RWPE2 (cell line): ENCODE data around the gene JAG2.
A peak's percentile ranks its signal among the peaks of the same experiment; 100 is the strongest.

Experiments used
- ATAC-seq: fragments of 200-7000 bp; cut with Tn5 transposase; 3 replicates; pipeline ENCODE4 v1.9.1; 2021; ENCODE audit warnings: low read depth
- DNase-seq: peaks from one replicate; pipeline ENCODE4 v3.0.0-alpha.2; 2020; ENCODE audit warnings: low spot score
- H3K27ac ChIP-seq: fragments of 450-650 bp; 2 replicates; pipeline ENCODE4 v1.5.1; 2017; ENCODE audit warnings: mild to moderate bottlenecking; ENCODE audit not compliant: poor library complexity, severe bottlenecking
- H3K27me3 ChIP-seq: fragments of 250-450 bp; sonication (Bioruptor Pico); 2 replicates; pipeline ENCODE4 v1.5.1; 2021; ENCODE audit warnings: mild to moderate bottlenecking, moderate library complexity; ENCODE audit not compliant: insufficient read depth, poor library complexity, severe bottlenecking
- H3K36me3 ChIP-seq: fragments of 250-450 bp; sonication (Bioruptor Pico); 2 replicates; pipeline ENCODE4 v1.5.1; 2020; ENCODE audit warnings: low read depth, mild to moderate bottlenecking, moderate library complexity
- H3K4me1 ChIP-seq: fragments of 250-450 bp; sonication (Bioruptor Pico); 2 replicates; pipeline ENCODE4 v1.5.1; 2021; ENCODE audit warnings: mild to moderate bottlenecking, moderate library complexity; ENCODE audit not compliant: insufficient read depth, poor library complexity, severe bottlenecking
- H3K4me3 ChIP-seq: fragments of 250-450 bp; sonication (Bioruptor Pico); 2 replicates; pipeline ENCODE4 v1.5.1; 2021; ENCODE audit warnings: mild to moderate bottlenecking, moderate library complexity; ENCODE audit not compliant: severe bottlenecking
- H3K9me3 ChIP-seq: fragments of 250-450 bp; sonication (Bioruptor Pico); 2 replicates; pipeline ENCODE4 v1.5.1; 2021; ENCODE audit warnings: mild to moderate bottlenecking, moderate library complexity; ENCODE audit not compliant: severe bottlenecking
- TF ChIP-seq, protein P1 (sequence below): fragments of 450-650 bp; IDR thresholded peaks from one replicate; pipeline ENCODE4 v1.5.1; 2017; ENCODE audit warnings: mild to moderate bottlenecking, moderate library complexity; ENCODE audit not compliant: poor library complexity, severe bottlenecking

JAG2 gene

DNA sequence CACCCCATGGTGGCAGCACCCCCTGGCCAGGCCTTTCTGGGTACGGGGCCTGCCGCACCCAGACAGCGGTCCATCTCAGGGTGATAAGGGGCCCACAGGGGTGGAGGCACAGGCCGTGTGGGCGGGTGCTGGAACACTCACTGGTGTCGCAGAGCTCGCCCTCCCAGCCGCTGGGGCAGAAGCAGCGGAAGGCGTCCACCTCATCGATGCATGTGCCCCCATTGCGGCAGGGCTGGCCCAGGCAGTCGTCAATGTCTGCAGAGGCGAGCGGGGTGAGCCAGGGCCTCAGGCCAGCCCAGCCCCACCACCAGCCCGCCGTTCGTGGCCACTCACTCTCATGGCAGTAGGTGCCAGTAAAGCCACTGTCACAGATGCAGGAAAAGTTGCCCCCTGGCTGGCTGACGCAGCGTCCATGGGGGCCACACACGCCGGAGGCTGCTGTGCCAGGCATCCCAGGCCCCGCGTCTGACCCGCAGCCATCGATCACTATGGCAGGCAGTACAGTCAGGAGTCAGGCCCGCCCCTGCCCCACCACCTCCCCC is 19.9 kb downstream of the JAG2 start:
- Histone ChIP-seq H3K9me3 (no peaks in the 10 kb centered on the region), H3K36me3 (peaks cover 26% of the 10 kb centered on the region), H3K4me1 (no peaks in the 10 kb centered on the region), H3K4me3 (no peak overlapping the region), H3K27ac (no peak overlapping the region), H3K27me3 (no peaks in the 10 kb centered on the region)
- peak; percentile 70 for DNase-seq
- ATAC-seq = no peak
- TF ChIP-seq, protein P1, sequence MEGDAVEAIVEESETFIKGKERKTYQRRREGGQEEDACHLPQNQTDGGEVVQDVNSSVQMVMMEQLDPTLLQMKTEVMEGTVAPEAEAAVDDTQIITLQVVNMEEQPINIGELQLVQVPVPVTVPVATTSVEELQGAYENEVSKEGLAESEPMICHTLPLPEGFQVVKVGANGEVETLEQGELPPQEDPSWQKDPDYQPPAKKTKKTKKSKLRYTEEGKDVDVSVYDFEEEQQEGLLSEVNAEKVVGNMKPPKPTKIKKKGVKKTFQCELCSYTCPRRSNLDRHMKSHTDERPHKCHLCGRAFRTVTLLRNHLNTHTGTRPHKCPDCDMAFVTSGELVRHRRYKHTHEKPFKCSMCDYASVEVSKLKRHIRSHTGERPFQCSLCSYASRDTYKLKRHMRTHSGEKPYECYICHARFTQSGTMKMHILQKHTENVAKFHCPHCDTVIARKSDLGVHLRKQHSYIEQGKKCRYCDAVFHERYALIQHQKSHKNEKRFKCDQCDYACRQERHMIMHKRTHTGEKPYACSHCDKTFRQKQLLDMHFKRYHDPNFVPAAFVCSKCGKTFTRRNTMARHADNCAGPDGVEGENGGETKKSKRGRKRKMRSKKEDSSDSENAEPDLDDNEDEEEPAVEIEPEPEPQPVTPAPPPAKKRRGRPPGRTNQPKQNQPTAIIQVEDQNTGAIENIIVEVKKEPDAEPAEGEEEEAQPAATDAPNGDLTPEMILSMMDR = no peak

- ATAC-seq = no peak
- TF ChIP-seq, protein P1 = no peak
- H3K4me1 ChIP-seq = no peaks in the 10 kb centered on the region
- no peaks in the 10 kb centered on the region for H3K9me3 ChIP-seq
- DNase-seq = peak; percentile 76
- no peak overlapping the region for H3K27ac ChIP-seq
- H3K4me3 ChIP-seq = no peak overlapping the region
- no peaks in the 10 kb centered on the region for H3K27me3 ChIP-seq
- peaks cover 26% of the 10 kb centered on the region for H3K36me3 ChIP-seq
These were observed 20.6 kb downstream of the JAG2 start for GRCh38 chr14:105147671-105148603.

DNA sequence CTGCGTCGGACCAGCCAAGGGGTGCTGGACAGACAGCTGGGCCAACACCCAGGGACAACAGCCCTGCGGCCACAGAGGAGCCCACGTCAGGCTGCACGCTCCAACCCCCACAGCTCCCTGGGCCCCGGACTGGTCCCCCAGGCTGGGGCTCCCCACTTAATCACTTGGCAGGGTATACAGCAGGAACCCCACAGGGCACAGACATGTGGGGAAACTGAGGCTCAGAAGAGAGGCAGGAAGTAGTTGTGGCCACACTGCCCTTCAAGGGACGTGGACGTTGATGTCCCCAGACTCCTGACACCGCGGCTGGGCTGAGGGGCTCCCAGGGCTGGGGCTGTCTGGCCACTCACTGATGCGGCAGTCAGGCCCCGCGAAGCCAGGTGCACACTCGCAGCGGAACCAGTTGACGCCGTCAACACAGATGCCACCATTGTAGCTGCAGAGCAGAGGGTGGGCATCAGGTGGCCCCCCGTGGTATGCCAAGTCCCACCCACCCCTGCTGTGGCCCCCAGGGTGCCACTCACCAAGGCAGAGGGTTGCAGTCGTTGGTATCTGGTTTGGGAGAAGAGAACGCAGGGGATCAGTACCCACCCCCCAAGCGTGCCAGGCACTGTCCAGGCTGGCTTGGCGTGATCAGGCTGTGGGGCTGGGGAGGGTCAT is 21.5 kb downstream of the JAG2 start:
- no peaks in the 10 kb centered on the region for H3K27me3 ChIP-seq
- no peaks in the 10 kb centered on the region for H3K9me3 ChIP-seq
- ATAC-seq (no peak), DNase-seq (peak; percentile 67)
- H3K4me3 ChIP-seq = no peak overlapping the region
- no peaks in the 10 kb centered on the region for H3K4me1 ChIP-seq
- no peak overlapping the region for H3K27ac ChIP-seq
- peaks cover 30% of the 10 kb centered on the region for H3K36me3 ChIP-seq
- TF ChIP-seq, protein P1 = no peak

DNA sequence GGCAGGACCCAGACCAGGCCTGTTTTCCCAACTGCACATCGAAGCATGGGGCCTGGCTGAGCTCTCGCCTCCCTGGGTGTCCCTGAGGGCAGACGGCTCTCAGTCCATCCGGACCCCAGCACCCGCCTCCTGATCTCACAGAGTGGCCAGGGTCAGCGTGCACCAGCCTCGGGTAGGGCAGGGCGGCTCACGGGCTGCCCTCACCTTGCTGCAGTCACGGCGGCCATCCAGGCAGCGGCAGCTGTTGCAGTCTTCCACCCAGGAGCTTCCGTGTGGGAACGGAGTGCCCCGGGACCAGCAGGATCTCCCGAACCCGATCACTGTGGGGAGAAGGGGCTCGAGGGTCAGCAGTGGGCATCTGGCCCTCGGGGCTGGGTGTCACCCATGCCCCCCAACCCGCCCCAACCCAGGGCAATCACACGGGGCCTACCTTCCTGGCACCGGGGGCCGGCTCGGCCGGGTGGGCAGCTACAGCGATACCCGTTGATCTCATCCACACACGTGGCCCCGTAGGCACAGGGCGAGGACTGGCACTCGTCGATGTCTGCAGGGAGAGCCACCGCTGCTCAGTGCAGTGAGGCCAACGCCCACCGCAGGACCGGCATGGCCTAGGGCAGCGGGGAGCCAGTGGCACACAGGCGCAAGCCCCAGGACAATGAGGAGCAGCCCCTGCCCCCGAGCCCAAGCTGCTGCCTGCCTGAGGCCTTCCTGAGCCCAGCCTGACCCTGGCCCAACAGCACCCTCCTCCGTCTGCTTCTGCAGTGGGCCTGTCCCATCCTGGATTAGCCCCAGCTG is 22.2 kb downstream of the JAG2 start:
- Histone ChIP-seq H3K4me3 (no peak overlapping the region), H3K9me3 (no peaks in the 10 kb centered on the region), H3K27ac (no peak overlapping the region), H3K4me1 (no peaks in the 10 kb centered on the region), H3K27me3 (no peaks in the 10 kb centered on the region), H3K36me3 (peaks cover 33% of the 10 kb centered on the region)
- peak; percentile 77 for DNase-seq
- TF ChIP-seq, protein P1 = no peak
- no peak for ATAC-seq
